K562 (cell line): Measurements from ENCODE around the gene SLC26A2. TPM values are rescaled to one million over a fixed set of nuclear protein-coding genes. Genes with fewer than 3 reads are reported as not detected.

Experiments used
- CTBP1 ChIP-seq: fragments of 450-650 bp; IDR thresholded peaks from 2 replicates; pipeline ENCODE4 v1.6.1; 2016; ENCODE audit warnings: borderline replicate concordance
- GATAD2A ChIP-seq: fragments of 450-650 bp; IDR thresholded peaks from 2 replicates; pipeline ENCODE4 v1.6.1; 2017
- HES1 ChIP-seq: fragments of 450-650 bp; IDR thresholded peaks from 2 replicates; pipeline ENCODE4 v1.6.1; 2016; ENCODE audit warnings: low read depth, mild to moderate bottlenecking, moderate library complexity
- MEIS2 ChIP-seq: fragments of 450-650 bp; IDR thresholded peaks from 2 replicates; pipeline ENCODE4 v1.6.1; 2014; ENCODE audit warnings: mild to moderate bottlenecking; ENCODE audit not compliant: partially characterized antibody
- NFE2 ChIP-seq: IDR thresholded peaks from 2 replicates; pipeline ENCODE4 v1.6.1; 2014; ENCODE audit warnings: antibody characterized with exemption, low read depth
- NFIC ChIP-seq: fragments of 450-650 bp; IDR thresholded peaks from 2 replicates; pipeline ENCODE4 v1.6.1; 2017; ENCODE audit warnings: mild to moderate bottlenecking, inconsistent platforms
- PBX2 ChIP-seq, 2 experiments: IDR thresholded peaks in 1 of 2; conservative IDR thresholded peaks in 1 of 2; 2 replicates each; pipeline ENCODE4 v1.6.1; 2016; ENCODE audit warnings: low read depth in 2 of 2, mild to moderate bottlenecking in 1 of 2, missing compliant biosample characterization in 1 of 2, missing genetic modification characterization in 1 of 2, moderate library complexity in 1 of 2
- PKNOX1 ChIP-seq: fragments of 450-650 bp; IDR thresholded peaks from 2 replicates; pipeline ENCODE4 v1.6.1; 2016
- SMARCE1 ChIP-seq: fragments of 450-650 bp; IDR thresholded peaks from 2 replicates; pipeline ENCODE4 v1.7.1; 2016; ENCODE audit warnings: mild to moderate bottlenecking
- polyA plus RNA-seq, 8 experiments: library from polyadenylated mRNA; depleted of rRNA in 4 of 8; stranded (reverse) in 5 of 8; unstranded in 3 of 8; fragments of >200 nt; fragmentation: Nextera tagmentation in 2 of 8; fragmentation: Illumina TruSeq in 1 of 8; extraction: Ambion mirVana in 2 of 8; extraction: Trizol in 1 of 8; gene quantifications; 2 replicates each; pipeline versions ENCODE4 v1.2.1 to v1.2.3, GENCODE V29; 2011 to 2014; ENCODE audit warnings: inconsistent platforms in 1 of 8, missing spikeins in 1 of 8
- total RNA-seq, 7 experiments: library from RNA; depleted of rRNA in 6 of 7; stranded (reverse); fragments of >200 nt in 6 of 7; fragmentation: Illumina TruSeq in 2 of 7; extraction: Trizol in 2 of 7; gene quantifications; 2 replicates each; pipeline versions ENCODE4 v1.2.1 to v1.2.3, GENCODE V29; 2011 to 2021; ENCODE audit warnings: low replicate concordance in 1 of 7

The SLC26A2 gene
- total and polyA plus RNA-seq, 9 of the 15 experiments (the other 6 are each of a cell fraction or from before 2014, with no cell fraction given), result 1.1 to 6.3 (median 3.6) TPM

DNA sequence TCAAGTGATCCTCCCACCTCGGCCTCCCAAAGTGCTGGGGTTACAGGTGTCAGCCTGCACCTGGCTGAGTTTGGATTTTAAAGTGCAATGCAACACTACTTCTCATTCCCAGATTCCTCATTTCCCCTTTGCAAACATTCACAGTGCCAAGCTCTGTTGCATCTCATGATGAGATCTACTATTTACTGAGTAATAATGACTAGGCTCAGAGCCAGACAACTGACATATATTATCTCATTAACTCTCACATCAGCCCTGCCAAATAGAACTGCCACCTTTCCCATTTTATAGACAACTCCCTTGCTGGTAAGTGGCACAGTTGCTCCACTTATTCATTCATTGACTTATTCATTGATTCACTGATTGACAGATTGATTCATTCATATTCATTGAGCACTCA is 22.9 kb upstream of the SLC26A2 start (continued):
- no peak for TF ChIP-seq PBX2 (CRISPR knock-in tag; IDR thresholded peaks at IDR 0.05; ENCODE audit: low read depth)
- TF ChIP-seq PBX2 (tag; conservative IDR thresholded peaks at IDR 0.05; ENCODE audit: low read depth), result peak; percentile 70
- peak; percentile 17; the same call in 1 of the 2 replicates for TF ChIP-seq GATAD2A
- peak; percentile 89 for TF ChIP-seq MEIS2
- peak; percentile 13; the same call in 1 of the 2 replicates for TF ChIP-seq CTBP1
- TF ChIP-seq NFIC, result peak; percentile 37; the same call in 1 of the 2 replicates
- peak; percentile 49; the same call in 1 of the 2 replicates for TF ChIP-seq SMARCE1
- peak; percentile 68 for TF ChIP-seq PKNOX1
- TF ChIP-seq HES1, result 0 out of 2 replicates have a peak, but pooled peaks have one; percentile 18
- TF ChIP-seq NFE2, result peak; percentile 38; the same call in 1 of the 2 replicates
